BLaER1 treated with 17β-estradiol and CSF1 and Interleukin-3, amounts not matched to agents 10 nM and 100 nM (cell line): ENCODE measurements around the gene LTB4R.

ENCODE experiments used
- H3K27ac ChIP-seq, 11 experiments: shearing (Covaris generic); formaldehyde crosslinking; 2 replicates each; pipeline ENCODE4 v1.8.1; 2022
- H3K27me3 ChIP-seq, 11 experiments: shearing (Covaris generic); formaldehyde crosslinking; 2 replicates each; pipeline ENCODE4 v1.8.1; 2022
- H3K36me3 ChIP-seq, 11 experiments: shearing (Covaris generic); formaldehyde crosslinking; 2 replicates each; pipeline ENCODE4 v1.8.1; 2022
- H3K4me1 ChIP-seq, 10 experiments: shearing (Covaris generic); formaldehyde crosslinking; 2 replicates each; pipeline ENCODE4 v1.8.1; 2022
- H3K4me2 ChIP-seq, 11 experiments: shearing (Covaris generic); formaldehyde crosslinking; 2 replicates each; pipeline ENCODE4 v1.8.1; 2022
- H3K4me3 ChIP-seq, 10 experiments: shearing (Covaris generic); formaldehyde crosslinking; 2 replicates each; pipeline ENCODE4 v1.8.1; 2022
- H3K9ac ChIP-seq, 11 experiments: shearing (Covaris generic); formaldehyde crosslinking; 2 replicates each; pipeline ENCODE4 v1.8.1; 2022
- H3K9me3 ChIP-seq, 11 experiments: shearing (Covaris generic); formaldehyde crosslinking; replicated peaks in 1 of 11; 2 replicates each; pipeline ENCODE4 v1.8.1; 2022
- H4K20me1 ChIP-seq, 11 experiments: shearing (Covaris generic); formaldehyde crosslinking; 2 replicates each; pipeline ENCODE4 v1.8.1; 2022
- Cebpa-rat ChIP-seq, 11 experiments: shearing (Covaris generic); IDR thresholded peaks; 2 replicates each; pipeline ENCODE4 v1.8.1; 2022

LTB4R gene

GRCh38 chr14:24292118-24292807 is 19.0 kb upstream of the LTB4R start:
- Histone ChIP-seq H4K20me1 (no peaks in the 10 kb centered on the region), H3K36me3 (peaks cover 29 to 69% (median 56%) of the 10 kb centered on the region in 11 experiments; a peak in 21 of 22 replicates), H3K27me3 (no peaks in the 10 kb centered on the region), H3K4me2 (no peak overlapping the region), H3K4me1 (peaks cover 30 to 50% (median 40%) of the 10 kb centered on the region in 10 experiments), H3K9ac (peak overlapping the region in 1 of 11 experiments; percentile 3; a peak in 1 of 22 replicates), H3K9me3 (no peaks in the 10 kb centered on the region), H3K27ac (no peak overlapping the region), H3K4me3 (no peak overlapping the region)
- no peak for TF ChIP-seq Cebpa-rat (IDR thresholded peaks at IDR 0.05)

- Histone ChIP-seq H3K4me3 (no peak overlapping the region), H3K4me1 (peaks cover 31 to 51% (median 40%) of the 10 kb centered on the region in 10 experiments), H3K4me2 (no peak overlapping the region), H3K36me3 (peaks cover 29 to 69% (median 56%) of the 10 kb centered on the region in 11 experiments; a peak in 21 of 22 replicates), H3K27me3 (no peaks in the 10 kb centered on the region), H3K27ac (no peak overlapping the region), H3K9me3 (no peaks in the 10 kb centered on the region), H4K20me1 (no peaks in the 10 kb centered on the region), H3K9ac (no peak overlapping the region; a peak in 2 of 22 replicates)
- no peak for TF ChIP-seq Cebpa-rat (IDR thresholded peaks at IDR 0.05)
Observed at GRCh38 chr14:24293525-24293924, 17.8 kb upstream of the LTB4R start.

- Histone ChIP-seq H3K27me3 (no peaks in the 10 kb centered on the region), H3K4me1 (peaks cover 46 to 52% (median 51%) of the 10 kb centered on the region in 10 experiments), H3K36me3 (peaks cover 25 to 55% (median 39%) of the 10 kb centered on the region in 11 experiments), H3K4me3 (peak overlapping the region in 3 of 10 experiments; percentile 4 to 41 (median 21); a peak in 3 of 20 replicates), H4K20me1 (peaks cover 0 to 14% (median 0%) of the 10 kb centered on the region in 11 experiments; a peak in 4 of 22 replicates), H3K27ac (peak overlapping the region in 10 of 11 experiments; percentile 36 to 73 (median 64); a peak in 18 of 22 replicates), H3K4me2 (peak overlapping the region; percentile 68 to 100 (median 97)), H3K9ac (peak overlapping the region; percentile 5 to 65 (median 44); a peak in 17 of 22 replicates), H3K9me3 (no peaks in the 10 kb centered on the region)
- TF ChIP-seq Cebpa-rat (IDR thresholded peaks at IDR 0.05): no peak
Observed at GRCh38 chr14:24296341-24297157, 14.8 kb upstream of the LTB4R start.

GRCh38 chr14:24297190-24297964 is 13.9 kb upstream of the LTB4R start:
- Histone ChIP-seq H3K27me3 (no peaks in the 10 kb centered on the region), H3K4me3 (peak overlapping the region in 3 of 10 experiments; percentile 4 to 41 (median 21); a peak in 4 of 20 replicates), H3K36me3 (peaks cover 25 to 55% (median 39%) of the 10 kb centered on the region in 11 experiments), H3K27ac (peak overlapping the region in 10 of 11 experiments; percentile 9 to 70 (median 63); a peak in 19 of 22 replicates), H3K9me3 (no peaks in the 10 kb centered on the region), H3K4me2 (peak overlapping the region; percentile 68 to 100 (median 97)), H3K4me1 (peaks cover 53 to 59% (median 54%) of the 10 kb centered on the region in 10 experiments), H3K9ac (peak overlapping the region; percentile 5 to 65 (median 44); a peak in 18 of 22 replicates), H4K20me1 (peaks cover 0 to 21% (median 5%) of the 10 kb centered on the region in 11 experiments; a peak in 5 of 22 replicates)
- TF ChIP-seq Cebpa-rat (IDR thresholded peaks at IDR 0.05): no peak

GRCh38 chr14:24298892-24299254 is 12.4 kb upstream of the LTB4R start:
- H3K9me3 ChIP-seq: no peaks in the 10 kb centered on the region
- H3K9ac ChIP-seq: peak overlapping the region; percentile 75 to 93 (median 85)
- peaks cover 0 to 36% (median 5%) of the 10 kb centered on the region in 11 experiments; a peak in 8 of 22 replicates for H4K20me1 ChIP-seq
- no peak for TF ChIP-seq Cebpa-rat (IDR thresholded peaks at IDR 0.05)
- peaks cover 36 to 55% (median 43%) of the 10 kb centered on the region in 11 experiments for H3K36me3 ChIP-seq
- peaks cover 53 to 65% (median 55%) of the 10 kb centered on the region in 10 experiments for H3K4me1 ChIP-seq
- H3K27ac ChIP-seq: peak overlapping the region; percentile 60 to 87 (median 78); a peak in 21 of 22 replicates
- no peaks in the 10 kb centered on the region for H3K27me3 ChIP-seq
- peak overlapping the region; percentile 64 to 95 (median 88) for H3K4me3 ChIP-seq
- H3K4me2 ChIP-seq: peak overlapping the region; percentile 81 to 100 (median 98)

GRCh38 chr14:24299255-24300191 is 11.8 kb upstream of the LTB4R start, which contains the start of the genes DHRS1 and NOP9:
Gene DHRS1, minus strand, starts transcription at chr14:24299780. Its CDS starts 674 bp downstream, at chr14:24299106.
Gene NOP9, plus strand, starts transcription at chr14:24299850. Its CDS starts 105 bp downstream, at chr14:24299955.
- peak within 1 kb of the TSS; percentile 60 to 87 (median 78) for H3K27ac ChIP-seq
- no peaks in the 10 kb centered on the region for H3K9me3 ChIP-seq
- peak within 1 kb of the TSS; percentile 75 to 93 (median 85) for H3K9ac ChIP-seq
- H3K4me2 ChIP-seq: peak within 1 kb of the TSS; percentile 81 to 100 (median 98)
- H3K4me1 ChIP-seq: peaks cover 53 to 65% (median 55%) of the 10 kb centered on the region in 10 experiments
- no peak for TF ChIP-seq Cebpa-rat (IDR thresholded peaks at IDR 0.05)
- H3K4me3 ChIP-seq: peak within 1 kb of the TSS; percentile 64 to 95 (median 88)
- H3K36me3 ChIP-seq: peaks cover 42 to 56% (median 49%) of the 10 kb centered on the region in 11 experiments
- H3K27me3 ChIP-seq: no peaks in the 10 kb centered on the region
- H4K20me1 ChIP-seq: peaks cover 0 to 43% (median 5%) of the 10 kb centered on the region in 11 experiments; a peak in 8 of 22 replicates

GRCh38 chr14:24300326-24300980 is 10.8 kb upstream of the LTB4R start:
- Histone ChIP-seq H3K4me3 (peak overlapping the region; percentile 64 to 95 (median 88)), H3K4me2 (peak overlapping the region; percentile 81 to 100 (median 97)), H3K27ac (peak overlapping the region in 10 of 11 experiments; percentile 65 to 87 (median 78); a peak in 21 of 22 replicates), H4K20me1 (peaks cover 0 to 49% (median 7%) of the 10 kb centered on the region in 11 experiments; a peak in 11 of 22 replicates), H3K27me3 (no peaks in the 10 kb centered on the region), H3K9ac (peak overlapping the region; percentile 75 to 93 (median 85)), H3K9me3 (no peaks in the 10 kb centered on the region), H3K36me3 (peaks cover 48 to 56% (median 54%) of the 10 kb centered on the region in 11 experiments), H3K4me1 (peaks cover 53 to 65% (median 55%) of the 10 kb centered on the region in 10 experiments)
- no peak for TF ChIP-seq Cebpa-rat (IDR thresholded peaks at IDR 0.05)
